Keratinocyte (primary cell): ENCODE results near the gene TNS1. TPM values are rescaled to one million over a fixed set of nuclear protein-coding genes. Genes with fewer than 3 reads are reported as not detected.
A peak's percentile ranks its signal among the peaks of the same experiment; 100 is the strongest.

Source experiments
- DNase-seq: peaks from one replicate; pipeline ENCODE4 v3.0.0-alpha.2; 2011; ENCODE audit warnings: low read depth, missing footprints, low spot score
- FAIRE-seq: peaks from 2 replicates; lab custom pipeline; 2011; peaks lifted over from hg19 to GRCh38; lab: Jason Lieb, UNC
- H2AFZ ChIP-seq: 2 replicates; pipeline ENCODE4 v1.6.0; 2012; ENCODE audit warnings: low read length, control low read depth, inconsistent platforms; ENCODE audit not compliant: control insufficient read depth
- H3K27ac ChIP-seq: 2 replicates; pipeline ENCODE4 v1.5.1; 2011; ENCODE audit warnings: low read length; ENCODE audit not compliant: control insufficient read depth, insufficient read depth
- H3K27me3 ChIP-seq: 3 replicates; pipeline ENCODE4 v1.6.0; 2011; ENCODE audit warnings: low read length; ENCODE audit not compliant: control insufficient read depth, insufficient read depth; ENCODE audit errors: extremely low read depth
- H3K36me3 ChIP-seq, 2 experiments: 2 replicates in 1 of 2; 3 replicates in 1 of 2; pipeline ENCODE4 v1.5.1; 2011; ENCODE audit warnings: low read length in 2 of 2, mild to moderate bottlenecking in 1 of 2; ENCODE audit not compliant: control insufficient read depth in 2 of 2, insufficient read depth in 2 of 2; ENCODE audit errors: extremely low read depth in 1 of 2
- H3K4me1 ChIP-seq: 3 replicates; pipeline ENCODE4 v1.5.1; 2011; ENCODE audit warnings: low read length; ENCODE audit not compliant: control insufficient read depth, insufficient read depth; ENCODE audit errors: extremely low read depth
- H3K4me2 ChIP-seq: 3 replicates; pipeline ENCODE4 v1.6.0; 2011; ENCODE audit warnings: low read depth, low read length; ENCODE audit not compliant: control insufficient read depth, insufficient read depth; ENCODE audit errors: extremely low read depth
- H3K4me3 ChIP-seq, 3 experiments: fragments of 200-600 bp in 1 of 3; sonication (generic) in 1 of 3; 2 replicates in 2 of 3; 3 replicates in 1 of 3; pipeline ENCODE4 v1.5.1; 2011 to 2016; ENCODE audit warnings: low read length in 3 of 3, mild to moderate bottlenecking in 3 of 3, control low read depth in 2 of 3, inconsistent platforms in 1 of 3, low read depth in 1 of 3, mixed read lengths in 1 of 3, mixed run types in 1 of 3, moderate library complexity in 1 of 3; ENCODE audit not compliant: control insufficient read depth in 2 of 3, insufficient read depth in 2 of 3; ENCODE audit errors: extremely low read depth in 1 of 3
- H3K79me2 ChIP-seq: 2 replicates; pipeline ENCODE4 v1.6.0; 2012; ENCODE audit warnings: low read length; ENCODE audit not compliant: control insufficient read depth, insufficient read depth
- H3K9ac ChIP-seq: 3 replicates; pipeline ENCODE4 v1.6.0; 2011; ENCODE audit warnings: low read length; ENCODE audit not compliant: control insufficient read depth, insufficient read depth; ENCODE audit errors: extremely low read depth
- H3K9me1 ChIP-seq: 3 replicates; pipeline ENCODE4 v1.6.0; 2011; ENCODE audit warnings: low read length; ENCODE audit not compliant: control insufficient read depth, insufficient read depth; ENCODE audit errors: extremely low read depth
- H3K9me3 ChIP-seq: 2 replicates; pipeline ENCODE4 v1.5.1; 2012; ENCODE audit warnings: low read depth, low read length; ENCODE audit not compliant: control insufficient read depth
- H4K20me1 ChIP-seq: 3 replicates; pipeline ENCODE4 v1.6.0; 2011; ENCODE audit warnings: low read length; ENCODE audit not compliant: control insufficient read depth, insufficient read depth; ENCODE audit errors: extremely low read depth
- CTCF ChIP-seq, 3 experiments: IDR thresholded peaks in 1 of 3; conservative IDR thresholded peaks in 1 of 3; optimal IDR thresholded peaks in 1 of 3; 2 replicates in 2 of 3; 3 replicates in 1 of 3; pipeline versions ENCODE3 to v1.5.1; 2011; ENCODE audit warnings: low read length in 3 of 3, mild to moderate bottlenecking in 3 of 3, moderate library complexity in 2 of 3, control low read depth in 1 of 3, inconsistent platforms in 1 of 3; ENCODE audit not compliant: insufficient read depth in 2 of 3; ENCODE audit errors: extremely low read depth in 1 of 3
- EZH2 ChIP-seq: IDR thresholded peaks from one replicate; pipeline ENCODE4 v1.6.1; 2012; ENCODE audit warnings: inconsistent platforms, mild to moderate bottlenecking, low read length, moderate library complexity
- dilution Hi-C: fragments of 300-500 bp; cut with MboI; formaldehyde crosslinking; loops from one replicate; pipeline ENCODE4 v1.7.0; 2020; ENCODE audit warnings: low sequenced_read_pairs; ENCODE audit not compliant: extremely low pct_ligation_motif_present
- polyA plus RNA-seq, 5 experiments: library from polyadenylated mRNA; depleted of rRNA in 3 of 5; stranded (reverse) in 3 of 5; stranded (forward) in 1 of 5; unstranded in 1 of 5; fragments of >200 nt; gene quantifications; 1 replicate in 1 of 5; 2 replicates in 3 of 5; 3 replicates in 1 of 5; pipeline versions ENCODE4 v1.2.1 to v1.2.3, GENCODE V29; 2011 to 2012; ENCODE audit warnings: missing spikeins in 2 of 5, low read depth in 1 of 5, low replicate concordance in 1 of 5

The TNS1 gene
- polyA plus RNA-seq, 1 donor (not counting 4 experiments of a cell fraction or from before 2014, with no cell fraction given) = 2.5 TPM

DNA sequence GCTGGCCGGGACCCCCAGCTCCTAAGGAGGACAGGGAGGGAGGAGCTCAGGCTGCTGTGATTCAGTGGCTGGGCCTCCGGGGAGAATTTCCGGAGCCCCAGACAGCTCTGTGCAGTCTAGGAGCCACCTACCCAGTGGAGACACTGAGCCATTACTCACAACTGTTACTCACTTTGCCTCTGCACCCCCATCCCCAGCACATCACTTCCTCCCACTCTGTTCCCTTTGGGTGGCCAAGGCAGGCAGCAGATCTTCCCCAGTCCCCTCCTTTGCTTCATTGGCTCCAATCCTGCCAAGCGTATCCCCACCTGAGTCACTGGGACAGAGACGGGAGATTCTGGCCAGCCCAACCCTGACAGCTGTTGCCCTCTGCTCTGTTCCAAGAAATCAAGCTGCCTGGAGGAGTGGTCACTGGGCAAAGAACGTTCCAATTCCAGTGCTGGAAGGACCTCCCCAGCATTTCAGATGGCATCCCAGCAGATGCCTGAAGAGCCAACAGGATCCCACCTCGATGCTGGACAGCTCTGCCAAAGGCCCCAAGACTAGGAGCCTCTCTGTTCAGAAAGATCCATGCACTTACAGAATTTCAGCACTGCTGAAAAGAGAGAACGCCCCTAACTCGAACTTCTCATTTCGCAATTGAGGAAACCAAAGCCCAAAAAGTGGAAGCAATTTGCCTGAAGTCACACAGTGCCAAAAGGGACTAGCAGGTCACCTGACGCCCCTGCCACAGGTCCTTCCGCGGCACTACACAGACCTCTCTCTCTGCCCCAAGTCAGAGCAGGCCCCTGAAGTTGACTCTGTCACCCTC, 68.3 kb downstream of the TNS1 start:
- peak overlapping the region; percentile 11 for H3K4me2 ChIP-seq
- H3K4me3 ChIP-seq = no peak overlapping the region
- H3K9me3 ChIP-seq = no peaks in the 10 kb centered on the region
- no peaks in the 10 kb centered on the region for H3K36me3 ChIP-seq
- peak; percentile 91 for FAIRE-seq
- no peaks in the 10 kb centered on the region for H4K20me1 ChIP-seq
- dilution Hi-C loops = no loop called here
- no peaks in the 10 kb centered on the region for H3K27me3 ChIP-seq
- H3K9ac ChIP-seq = no peak overlapping the region
- H3K4me1 ChIP-seq = peaks cover 25% of the 10 kb centered on the region
- H3K27ac ChIP-seq = no peak overlapping the region
- no peaks in the 10 kb centered on the region for H3K79me2 ChIP-seq
- no peaks in the 10 kb centered on the region for H3K9me1 ChIP-seq
- peak; percentile 19 for DNase-seq
- TF ChIP-seq EZH2 = no peak
- no peak for TF ChIP-seq CTCF (optimal IDR thresholded peaks at IDR 0.05 in 1 of 3, IDR thresholded peaks at IDR 0.05 in 1 of 3, conservative IDR thresholded peaks at IDR 0.05 in 1 of 3; ENCODE audit: extremely low read depth in 1 of 3, insufficient read depth in 2 of 3, low read length in 3 of 3)
- no peak overlapping the region for H2AFZ ChIP-seq

DNA sequence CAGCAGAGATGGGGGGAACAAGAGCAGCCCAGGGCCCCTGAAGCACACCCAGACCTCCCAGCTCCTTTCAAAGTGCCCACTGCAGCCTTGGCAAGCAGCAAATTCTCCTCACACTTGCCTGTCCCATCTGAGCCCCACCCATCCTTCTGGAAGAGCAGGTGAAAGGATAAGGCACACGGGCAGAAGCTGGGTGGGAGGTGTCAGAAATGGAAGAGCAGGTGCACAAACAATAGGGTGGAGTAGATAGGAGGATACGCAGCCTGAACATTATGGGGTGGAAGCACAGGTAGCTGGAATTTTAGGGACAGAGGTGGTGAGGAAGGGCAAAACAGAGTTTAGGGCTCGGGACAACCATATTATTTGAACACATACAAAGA, 69.2 kb downstream of the TNS1 start:
- no peaks in the 10 kb centered on the region for H3K27me3 ChIP-seq
- no peak overlapping the region for H3K27ac ChIP-seq
- no peak overlapping the region for H3K4me3 ChIP-seq
- peak overlapping the region; percentile 11 for H3K4me2 ChIP-seq
- FAIRE-seq = no peak
- no peaks in the 10 kb centered on the region for H3K79me2 ChIP-seq
- H3K36me3 ChIP-seq = no peaks in the 10 kb centered on the region
- H4K20me1 ChIP-seq = no peaks in the 10 kb centered on the region
- TF ChIP-seq EZH2 (no peak), CTCF (optimal IDR thresholded peaks at IDR 0.05 in 1 of 3, IDR thresholded peaks at IDR 0.05 in 1 of 3, conservative IDR thresholded peaks at IDR 0.05 in 1 of 3; ENCODE audit: extremely low read depth in 1 of 3, insufficient read depth in 2 of 3, low read length in 3 of 3) (no peak)
- dilution Hi-C loops = no loop called here
- H3K4me1 ChIP-seq = peaks cover 33% of the 10 kb centered on the region
- no peaks in the 10 kb centered on the region for H3K9me1 ChIP-seq
- H3K9me3 ChIP-seq = no peaks in the 10 kb centered on the region
- no peak overlapping the region for H3K9ac ChIP-seq
- DNase-seq = no peak
- H2AFZ ChIP-seq = no peak overlapping the region
